ENCODE measurements around the gene SEMA5A. TPM values are rescaled to one million over a fixed set of nuclear protein-coding genes. Genes with fewer than 3 reads are reported as not detected.

Gene SEMA5A
- polyA plus RNA-seq, 1 donor (not counting 4 experiments of a cell fraction or from before 2014, with no cell fraction given) = 0.16 TPM

DNA sequence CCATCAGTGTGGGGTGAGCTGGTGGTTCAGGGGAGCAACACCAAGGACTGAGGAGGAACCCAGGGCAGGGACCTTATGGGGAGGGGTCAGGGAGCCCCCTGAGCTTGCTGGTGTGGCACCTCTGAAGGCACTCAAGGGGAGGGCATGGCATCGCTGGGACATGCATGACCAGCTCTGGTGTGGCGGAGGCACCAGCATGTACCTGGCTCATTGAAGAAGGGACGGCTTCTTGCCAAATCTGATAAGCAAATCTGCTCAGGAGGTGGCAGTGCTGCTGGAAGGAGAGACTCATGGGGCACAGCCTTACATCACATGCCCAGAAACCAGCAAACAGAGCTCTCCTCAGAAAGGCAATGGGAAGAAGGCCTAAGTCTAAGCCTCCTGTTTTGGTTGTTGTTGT lies 421.8 kb downstream of the SEMA5A start:
- H3K9me3 ChIP-seq (ENCODE audit: control insufficient read depth, low read depth, low read length) = no peaks in the 10 kb centered on the region
- no peaks in the 10 kb centered on the region for H4K20me1 ChIP-seq (ENCODE audit: control insufficient read depth, extremely low read depth, insufficient read depth, low read length)
- DNase-seq (ENCODE audit: low read depth, low spot score) (no peak), FAIRE-seq (no peak)
- TF ChIP-seq, protein P1, sequence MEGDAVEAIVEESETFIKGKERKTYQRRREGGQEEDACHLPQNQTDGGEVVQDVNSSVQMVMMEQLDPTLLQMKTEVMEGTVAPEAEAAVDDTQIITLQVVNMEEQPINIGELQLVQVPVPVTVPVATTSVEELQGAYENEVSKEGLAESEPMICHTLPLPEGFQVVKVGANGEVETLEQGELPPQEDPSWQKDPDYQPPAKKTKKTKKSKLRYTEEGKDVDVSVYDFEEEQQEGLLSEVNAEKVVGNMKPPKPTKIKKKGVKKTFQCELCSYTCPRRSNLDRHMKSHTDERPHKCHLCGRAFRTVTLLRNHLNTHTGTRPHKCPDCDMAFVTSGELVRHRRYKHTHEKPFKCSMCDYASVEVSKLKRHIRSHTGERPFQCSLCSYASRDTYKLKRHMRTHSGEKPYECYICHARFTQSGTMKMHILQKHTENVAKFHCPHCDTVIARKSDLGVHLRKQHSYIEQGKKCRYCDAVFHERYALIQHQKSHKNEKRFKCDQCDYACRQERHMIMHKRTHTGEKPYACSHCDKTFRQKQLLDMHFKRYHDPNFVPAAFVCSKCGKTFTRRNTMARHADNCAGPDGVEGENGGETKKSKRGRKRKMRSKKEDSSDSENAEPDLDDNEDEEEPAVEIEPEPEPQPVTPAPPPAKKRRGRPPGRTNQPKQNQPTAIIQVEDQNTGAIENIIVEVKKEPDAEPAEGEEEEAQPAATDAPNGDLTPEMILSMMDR (optimal IDR thresholded peaks at IDR 0.05 in 1 of 3, IDR thresholded peaks at IDR 0.05 in 1 of 3, conservative IDR thresholded peaks at IDR 0.05 in 1 of 3; ENCODE audit: extremely low read depth in 1 of 3, insufficient read depth in 2 of 3, low read length in 3 of 3) = no peak
- no peak for TF ChIP-seq EZH2 (IDR thresholded peaks at IDR 0.05; ENCODE audit: low read length)
- H3K9me1 ChIP-seq (ENCODE audit: control insufficient read depth, extremely low read depth, insufficient read depth, low read length) = no peaks in the 10 kb centered on the region
- H3K27ac ChIP-seq (ENCODE audit: control insufficient read depth, insufficient read depth, low read length) = no peak overlapping the region
- H3K4me3 ChIP-seq (ENCODE audit: control insufficient read depth in 2 of 3, extremely low read depth in 1 of 3, insufficient read depth in 2 of 3, low read depth in 1 of 3, low read length in 3 of 3) = no peak overlapping the region
- H3K79me2 ChIP-seq (ENCODE audit: control insufficient read depth, insufficient read depth, low read length) = no peaks in the 10 kb centered on the region
- no peak overlapping the region for H2AFZ ChIP-seq (ENCODE audit: control insufficient read depth, low read length)
- dilution Hi-C loops (cut with MboI; ENCODE audit: extremely low pct_ligation_motif_present, low sequenced_read_pairs) = no loop called here
- H3K4me1 ChIP-seq (ENCODE audit: control insufficient read depth, extremely low read depth, insufficient read depth, low read length) = peaks cover 4% of the 10 kb centered on the region
- H3K9ac ChIP-seq (ENCODE audit: control insufficient read depth, extremely low read depth, insufficient read depth, low read length) = no peak overlapping the region
- H3K27me3 ChIP-seq (ENCODE audit: control insufficient read depth, extremely low read depth, insufficient read depth, low read length) = no peaks in the 10 kb centered on the region
- no peak overlapping the region for H3K4me2 ChIP-seq (ENCODE audit: control insufficient read depth, extremely low read depth, insufficient read depth, low read depth, low read length)
- no peaks in the 10 kb centered on the region for H3K36me3 ChIP-seq (ENCODE audit: control insufficient read depth in 2 of 2, extremely low read depth in 1 of 2, insufficient read depth in 2 of 2, low read length in 2 of 2)

DNA sequence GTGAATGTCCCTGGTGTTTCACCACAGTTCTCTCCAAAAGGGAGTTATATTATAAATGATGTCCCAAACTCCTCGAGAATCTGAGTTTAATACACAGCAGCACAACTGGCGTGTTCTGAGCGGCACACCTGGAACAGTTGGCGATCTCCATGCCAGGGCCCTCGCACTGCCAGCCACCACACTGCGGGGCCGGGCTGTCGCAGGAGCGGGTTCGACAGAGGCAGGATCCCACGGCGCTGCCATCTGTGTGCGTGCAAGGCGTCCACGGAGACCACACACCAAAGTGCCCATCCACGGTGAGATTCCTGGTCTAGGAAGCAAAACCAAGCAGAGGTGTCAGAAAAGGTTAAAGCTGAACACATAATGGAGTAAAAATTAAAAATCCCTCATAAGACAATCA lies 423.3 kb downstream of the SEMA5A start:
- TF ChIP-seq, protein P1 (optimal IDR thresholded peaks at IDR 0.05 in 1 of 3, IDR thresholded peaks at IDR 0.05 in 1 of 3, conservative IDR thresholded peaks at IDR 0.05 in 1 of 3; ENCODE audit: extremely low read depth in 1 of 3, insufficient read depth in 2 of 3, low read length in 3 of 3) = no peak
- TF ChIP-seq EZH2 (IDR thresholded peaks at IDR 0.05; ENCODE audit: low read length) = no peak
- no peak for FAIRE-seq
- dilution Hi-C loops (cut with MboI; ENCODE audit: extremely low pct_ligation_motif_present, low sequenced_read_pairs) = no loop called here

More for the DNA sequence above, 423.3 kb downstream of the SEMA5A start:
- H3K79me2 ChIP-seq (ENCODE audit: control insufficient read depth, insufficient read depth, low read length) = no peaks in the 10 kb centered on the region
- H3K9me1 ChIP-seq (ENCODE audit: control insufficient read depth, extremely low read depth, insufficient read depth, low read length) = no peaks in the 10 kb centered on the region
- H3K4me2 ChIP-seq (ENCODE audit: control insufficient read depth, extremely low read depth, insufficient read depth, low read depth, low read length) = no peak overlapping the region
- H2AFZ ChIP-seq (ENCODE audit: control insufficient read depth, low read length) = no peak overlapping the region
- no peaks in the 10 kb centered on the region for H3K9me3 ChIP-seq (ENCODE audit: control insufficient read depth, low read depth, low read length)
- H3K27ac ChIP-seq (ENCODE audit: control insufficient read depth, insufficient read depth, low read length) = no peak overlapping the region
- H4K20me1 ChIP-seq (ENCODE audit: control insufficient read depth, extremely low read depth, insufficient read depth, low read length) = no peaks in the 10 kb centered on the region
- no peaks in the 10 kb centered on the region for H3K27me3 ChIP-seq (ENCODE audit: control insufficient read depth, extremely low read depth, insufficient read depth, low read length)
- no peak for DNase-seq (ENCODE audit: low read depth, low spot score)
- H3K4me1 ChIP-seq (ENCODE audit: control insufficient read depth, extremely low read depth, insufficient read depth, low read length) = peaks cover 4% of the 10 kb centered on the region
- no peak overlapping the region for H3K4me3 ChIP-seq (ENCODE audit: control insufficient read depth in 2 of 3, extremely low read depth in 1 of 3, insufficient read depth in 2 of 3, low read depth in 1 of 3, low read length in 3 of 3)
- no peak overlapping the region for H3K9ac ChIP-seq (ENCODE audit: control insufficient read depth, extremely low read depth, insufficient read depth, low read length)
- no peaks in the 10 kb centered on the region for H3K36me3 ChIP-seq (ENCODE audit: control insufficient read depth in 2 of 2, extremely low read depth in 1 of 2, insufficient read depth in 2 of 2, low read length in 2 of 2)

Data from keratinocyte (primary cell).